Endothelial cell of umbilical vein (primary cell): ENCODE measurements around the gene MED27. TPM values are rescaled to one million over a fixed set of nuclear protein-coding genes. Genes with fewer than 3 reads are reported as not detected.

Source experiments
- BruUV-seq: library from RNA; stranded (reverse); fragments of 400-500 nt; replicated peaks from 2 replicates; lab custom pipeline; 2021; lab: Mats Ljungman, UMichigan
- CTCF ChIA-PET: fragments of 300-600, 350-600 bp; sonication (Branson Sonifier 250); formaldehyde crosslinking; loops from one replicate; lab custom pipeline; 2021; ENCODE audit warnings: antibody characterized with exemption, inconsistent platforms; lab: Charles Lee
- POLR2A ChIA-PET: fragments of 300-600, 350-600 bp; sonication (Branson Sonifier 250); formaldehyde crosslinking; loops from one replicate; lab custom pipeline; 2021; ENCODE audit warnings: antibody characterized with exemption, inconsistent platforms; lab: Charles Lee
- DNase-seq: peaks from one replicate; pipeline ENCODE4 v3.0.0-alpha.2; 2011; ENCODE audit warnings: low read depth, low spot score
- FAIRE-seq: peaks from 2 replicates; lab custom pipeline; 2011; peaks lifted over from hg19 to GRCh38; lab: Jason Lieb, UNC
- H2AFZ ChIP-seq: 2 replicates; pipeline ENCODE4 v1.6.0; 2012; ENCODE audit warnings: low read depth, low read length, control low read depth, inconsistent platforms
- H3K27ac ChIP-seq: 2 replicates; pipeline ENCODE4 v1.5.1; 2011; ENCODE audit warnings: low read depth, mild to moderate bottlenecking, control low read depth, low read length, moderate library complexity; ENCODE audit not compliant: insufficient read depth
- H3K27me3 ChIP-seq, 2 experiments: 2 replicates each; pipeline versions ENCODE4 v1.6.0 to v1.6.1; 2011; ENCODE audit warnings: low read length in 2 of 2, mixed read lengths in 1 of 2; ENCODE audit not compliant: control insufficient read depth in 2 of 2, insufficient read depth in 2 of 2
- H3K36me3 ChIP-seq, 2 experiments: 2 replicates in 1 of 2; 3 replicates in 1 of 2; pipeline ENCODE4 v1.5.1; 2011; ENCODE audit warnings: low read length in 2 of 2, mild to moderate bottlenecking in 1 of 2, moderate library complexity in 1 of 2; ENCODE audit not compliant: control insufficient read depth in 2 of 2, insufficient read depth in 2 of 2; ENCODE audit errors: extremely low read depth in 1 of 2
- H3K4me1 ChIP-seq: 3 replicates; pipeline ENCODE4 v1.5.1; 2011; ENCODE audit warnings: mild to moderate bottlenecking, low read length; ENCODE audit not compliant: control insufficient read depth, insufficient read depth; ENCODE audit errors: extremely low read depth
- H3K4me2 ChIP-seq: 2 replicates; pipeline ENCODE4 v1.6.1; 2011; ENCODE audit warnings: low read length, control low read depth, mixed read lengths; ENCODE audit not compliant: insufficient read depth
- H3K4me3 ChIP-seq, 3 experiments: fragments of 200-600 bp in 1 of 3; sonication (generic), shearing (Covaris generic) in 1 of 3; replicated peaks in 1 of 3; 2 replicates each; pipeline ENCODE4 v1.5.1; 2011 to 2016; ENCODE audit warnings: control low read depth in 3 of 3, low read length in 3 of 3, mild to moderate bottlenecking in 2 of 3, inconsistent platforms in 1 of 3, low read depth in 1 of 3, moderate library complexity in 1 of 3; ENCODE audit not compliant: insufficient read depth in 1 of 3
- H3K79me2 ChIP-seq: 2 replicates; pipeline ENCODE4 v1.6.0; 2012; ENCODE audit warnings: low read length, inconsistent platforms; ENCODE audit not compliant: control insufficient read depth, insufficient read depth
- H3K9ac ChIP-seq: replicated peaks from 2 replicates; pipeline ENCODE3; 2011; ENCODE audit warnings: low read length, control low read depth; ENCODE audit not compliant: insufficient read depth; ENCODE audit errors: extremely low read depth
- H3K9me1 ChIP-seq: replicated peaks from 3 replicates; pipeline ENCODE4 v1.6.0; 2011; ENCODE audit warnings: mild to moderate bottlenecking, low read length; ENCODE audit not compliant: control insufficient read depth, insufficient read depth; ENCODE audit errors: extremely low read depth
- H3K9me3 ChIP-seq: replicated peaks from 2 replicates; pipeline ENCODE4 v1.5.1; 2012; ENCODE audit warnings: low read length, inconsistent platforms; ENCODE audit not compliant: control insufficient read depth, insufficient read depth
- H4K20me1 ChIP-seq: replicated peaks from 2 replicates; pipeline ENCODE3; 2011; ENCODE audit warnings: mild to moderate bottlenecking, low read length; ENCODE audit not compliant: control insufficient read depth, insufficient read depth; ENCODE audit errors: extremely low read depth
- CTCF ChIP-seq, 2 donors: IDR thresholded peaks; 1 replicate in 1 of 2; 2 replicates in 1 of 2; pipeline ENCODE4 v1.5.1; 2011; ENCODE audit warnings: low read length in 2 of 2, mild to moderate bottlenecking in 2 of 2, moderate library complexity in 2 of 2, control low read depth in 1 of 2, inconsistent platforms in 1 of 2, low read depth in 1 of 2; ENCODE audit not compliant: insufficient read depth in 1 of 2; ENCODE audit errors: extremely low read depth in 1 of 2
- EZH2 ChIP-seq: IDR thresholded peaks from 2 replicates; pipeline ENCODE4 v1.6.1; 2012; ENCODE audit warnings: borderline replicate concordance, low read depth, mild to moderate bottlenecking, moderate library complexity, low read length, inconsistent platforms; ENCODE audit not compliant: severe bottlenecking
- FOS ChIP-seq: IDR thresholded peaks from 2 replicates; pipeline ENCODE4 v1.6.1; 2011; ENCODE audit warnings: mild to moderate bottlenecking, low read length, moderate library complexity, borderline replicate concordance; ENCODE audit not compliant: insufficient read depth
- GATA2 ChIP-seq: IDR thresholded peaks from 2 replicates; pipeline ENCODE4 v1.7.0; 2011; ENCODE audit warnings: low read depth, mild to moderate bottlenecking, moderate library complexity, mixed read lengths, low read length; ENCODE audit not compliant: insufficient read length, insufficient read depth
- JUN ChIP-seq: IDR thresholded peaks from 2 replicates; pipeline ENCODE4 v1.6.1; 2011; ENCODE audit warnings: borderline replicate concordance, low read depth; ENCODE audit not compliant: insufficient read length, insufficient read depth
- MAX ChIP-seq: IDR thresholded peaks from 2 replicates; pipeline ENCODE4 v1.6.1; 2011; ENCODE audit not compliant: insufficient read depth, insufficient read length
- MYC ChIP-seq: IDR thresholded peaks from one replicate; pipeline ENCODE4 v1.6.1; 2011; ENCODE audit warnings: mild to moderate bottlenecking, low read depth, low read length
- POLR2A ChIP-seq: IDR thresholded peaks from 2 replicates; pipeline ENCODE4 v1.6.1; 2012; ENCODE audit warnings: low read depth, mild to moderate bottlenecking, control low read depth, low read length
- POLR2AphosphoS5 ChIP-seq: IDR thresholded peaks from 2 replicates; pipeline ENCODE4 v1.6.1; 2012; ENCODE audit warnings: low read depth, mild to moderate bottlenecking, control low read depth, low read length, moderate library complexity; ENCODE audit not compliant: insufficient read depth
- dilution Hi-C: fragments of 300-500 bp; cut with MboI; formaldehyde crosslinking; loops from one replicate; pipeline ENCODE4 v1.15.0; 2019; ENCODE audit warnings: low sequenced_read_pairs; ENCODE audit not compliant: extremely low pct_ligation_motif_present
- intact Hi-C: fragments of 100-400 bp; cut with micrococcal nuclease; formaldehyde crosslinking; loops from one replicate; pipeline ENCODE4 v1.10.0; 2022
- polyA plus RNA-seq, 4 experiments: library from polyadenylated mRNA; depleted of rRNA in 3 of 4; stranded (reverse) in 3 of 4; unstranded in 1 of 4; fragments of >200 nt; gene quantifications; 2 replicates each; pipeline versions ENCODE4 v1.2.1 to v1.2.3, GENCODE V29; 2011 to 2012; ENCODE audit warnings: missing spikeins in 1 of 4
- total RNA-seq: library from RNA; stranded (reverse); gene quantifications from 2 replicates; pipeline ENCODE4 v1.2.3, GENCODE V29; 2021

Gene MED27
- total and polyA plus RNA-seq, 2 donors (not counting 3 experiments of a cell fraction or from before 2014, with no cell fraction given) = 27.9 to 47.8 TPM

GRCh38 chr9:132015866-132016265, 63.8 kb downstream of the MED27 start:
- TF ChIP-seq GATA2 (no peak), EZH2 (no peak)
- H3K36me3 ChIP-seq = peaks cover 0 to 2% of the 10 kb centered on the region in 2 experiments
- H3K9me1 ChIP-seq = no peaks in the 10 kb centered on the region
- DNase-seq = no peak
- intact Hi-C loops (no loop called here), dilution Hi-C loops (no loop called here)
- no peak overlapping the region for H3K9ac ChIP-seq
- POLR2A ChIA-PET = no interaction called here
- H3K79me2 ChIP-seq = no peaks in the 10 kb centered on the region
- H3K4me1 ChIP-seq = peaks cover 3% of the 10 kb centered on the region
- no peak overlapping the region for H2AFZ ChIP-seq
- H3K4me2 ChIP-seq = no peak overlapping the region
- no peak for FAIRE-seq
- no peak overlapping the region for H3K27ac ChIP-seq
- H3K9me3 ChIP-seq = no peaks in the 10 kb centered on the region
- BruUV-seq = no TSS peak
- no peak overlapping the region for H3K4me3 ChIP-seq
- peaks cover 4% of the 10 kb centered on the region for H4K20me1 ChIP-seq
- CTCF ChIA-PET = no interaction called here
- no peaks in the 10 kb centered on the region for H3K27me3 ChIP-seq

- Histone ChIP-seq H3K9me1 (no peaks in the 10 kb centered on the region), H3K4me2 (no peak overlapping the region), H2AFZ (no peak overlapping the region), H3K4me3 (no peak overlapping the region), H3K27ac (no peak overlapping the region), H3K9me3 (no peaks in the 10 kb centered on the region), H3K79me2 (no peaks in the 10 kb centered on the region), H3K36me3 (peaks cover 0 to 2% of the 10 kb centered on the region in 2 experiments), H4K20me1 (peaks cover 3% of the 10 kb centered on the region), H3K4me1 (no peaks in the 10 kb centered on the region), H3K9ac (no peak overlapping the region), H3K27me3 (no peaks in the 10 kb centered on the region)
- no peak for DNase-seq
- CTCF ChIA-PET = no interaction called here
- intact Hi-C loops = no loop called here
- TF ChIP-seq FOS (no peak), JUN (no peak), EZH2 (no peak), POLR2AphosphoS5 (no peak), MAX (no peak), CTCF (IDR thresholded peaks at IDR 0.05; ENCODE audit: extremely low read depth in 1 of 2, insufficient read depth in 1 of 2, low read depth in 1 of 2, low read length in 2 of 2) (no peak), GATA2 (no peak), POLR2A (no peak), MYC (no peak)
- POLR2A ChIA-PET = no interaction called here
- no peak for FAIRE-seq
- dilution Hi-C loops = no loop called here
- no TSS peak for BruUV-seq
Measured at GRCh38 chr9:132014218-132014805, 65.4 kb downstream of the MED27 start.
